Vagina (tissue), 2 donors: ENCODE data around the gene ZBTB47.

ENCODE experiments used
- POLR2A ChIP-seq, 2 donors: fragments of 450-650 bp; IDR thresholded peaks; one replicate each; pipeline ENCODE4 v1.6.1; 2017; ENCODE audit warnings: antibody characterized with exemption in 2 of 2, mild to moderate bottlenecking in 2 of 2, moderate library complexity in 2 of 2
- TF ChIP-seq, protein P1 (sequence below), 3 experiments: fragments of 450-650 bp in 2 of 3; fragments of 200-600 bp in 1 of 3; sonication (generic) in 1 of 3; IDR thresholded peaks; one replicate each; pipeline ENCODE4 v1.5.1; 2017 to 2019; ENCODE audit warnings: antibody characterized with exemption in 3 of 3, mild to moderate bottlenecking in 2 of 3, moderate library complexity in 2 of 3

DNA sequence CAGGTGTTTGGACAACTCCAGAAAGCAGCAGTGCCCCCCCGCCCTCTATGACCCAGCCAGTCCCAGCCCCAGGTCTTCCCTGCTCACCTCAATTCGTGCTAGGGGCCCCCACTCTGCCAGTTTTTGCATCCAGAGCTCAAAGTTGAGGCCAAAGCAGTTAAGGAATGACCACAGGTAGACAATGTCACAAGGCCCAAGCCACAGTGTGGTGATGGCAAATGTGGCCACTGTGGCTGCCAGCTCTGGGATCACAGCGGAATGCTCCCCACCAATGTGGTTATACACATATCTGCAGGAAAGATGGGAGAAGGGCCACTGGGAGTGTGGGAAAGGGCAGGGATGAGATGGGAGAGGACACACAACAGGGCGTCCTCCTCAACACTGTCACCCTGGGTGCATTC, 40.0 kb downstream of the ZBTB47 start:
- TF ChIP-seq, protein P1, sequence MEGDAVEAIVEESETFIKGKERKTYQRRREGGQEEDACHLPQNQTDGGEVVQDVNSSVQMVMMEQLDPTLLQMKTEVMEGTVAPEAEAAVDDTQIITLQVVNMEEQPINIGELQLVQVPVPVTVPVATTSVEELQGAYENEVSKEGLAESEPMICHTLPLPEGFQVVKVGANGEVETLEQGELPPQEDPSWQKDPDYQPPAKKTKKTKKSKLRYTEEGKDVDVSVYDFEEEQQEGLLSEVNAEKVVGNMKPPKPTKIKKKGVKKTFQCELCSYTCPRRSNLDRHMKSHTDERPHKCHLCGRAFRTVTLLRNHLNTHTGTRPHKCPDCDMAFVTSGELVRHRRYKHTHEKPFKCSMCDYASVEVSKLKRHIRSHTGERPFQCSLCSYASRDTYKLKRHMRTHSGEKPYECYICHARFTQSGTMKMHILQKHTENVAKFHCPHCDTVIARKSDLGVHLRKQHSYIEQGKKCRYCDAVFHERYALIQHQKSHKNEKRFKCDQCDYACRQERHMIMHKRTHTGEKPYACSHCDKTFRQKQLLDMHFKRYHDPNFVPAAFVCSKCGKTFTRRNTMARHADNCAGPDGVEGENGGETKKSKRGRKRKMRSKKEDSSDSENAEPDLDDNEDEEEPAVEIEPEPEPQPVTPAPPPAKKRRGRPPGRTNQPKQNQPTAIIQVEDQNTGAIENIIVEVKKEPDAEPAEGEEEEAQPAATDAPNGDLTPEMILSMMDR (IDR thresholded peaks at IDR 0.05): no peak
- TF ChIP-seq POLR2A (IDR thresholded peaks at IDR 0.05): no peak
